Neuronal stem cell (in vitro differentiated cells): ENCODE results near the gene ZSCAN23. TPM values are rescaled to one million over a fixed set of nuclear protein-coding genes. Genes with fewer than 3 reads are reported as not detected.

Experiments used
- DNase-seq: peaks from one replicate; pipeline ENCODE4 v3.0.0-alpha.2; 2013; ENCODE audit warnings: low spot score
- H2AFZ ChIP-seq: one replicate; pipeline ENCODE4 v1.6.1; 2013; ENCODE audit warnings: mild to moderate bottlenecking, low read length, inconsistent platforms
- H2AK5ac ChIP-seq: 2 replicates; pipeline ENCODE4 v1.6.1; 2013; ENCODE audit warnings: low read depth, mild to moderate bottlenecking, inconsistent platforms, low read length, moderate library complexity, mixed read lengths
- H2BK120ac ChIP-seq: 2 replicates; pipeline ENCODE4 v1.6.1; 2013; ENCODE audit warnings: low read depth, mild to moderate bottlenecking, inconsistent platforms, low read length, moderate library complexity, mixed read lengths
- H2BK12ac ChIP-seq: one replicate; pipeline ENCODE4 v1.6.1; 2013; ENCODE audit warnings: low read length, inconsistent platforms
- H2BK15ac ChIP-seq: 2 replicates; pipeline ENCODE4 v1.6.1; 2013; ENCODE audit warnings: mild to moderate bottlenecking, low read length, inconsistent platforms, mixed read lengths
- H2BK5ac ChIP-seq: one replicate; pipeline ENCODE4 v1.6.1; 2013; ENCODE audit warnings: inconsistent platforms, mild to moderate bottlenecking, low read length, moderate library complexity
- H3K14ac ChIP-seq: one replicate; pipeline ENCODE4 v1.6.1; 2013; ENCODE audit warnings: low read length, inconsistent platforms
- H3K18ac ChIP-seq: 2 replicates; pipeline ENCODE4 v1.6.1; 2013; ENCODE audit warnings: low read length, inconsistent platforms
- H3K23ac ChIP-seq: 2 replicates; pipeline ENCODE4 v1.6.1; 2013; ENCODE audit warnings: low read depth, mild to moderate bottlenecking, mixed read lengths, low read length, inconsistent platforms; ENCODE audit not compliant: poor library complexity
- H3K27ac ChIP-seq: replicated peaks from 3 replicates; pipeline ENCODE4 v1.5.1; 2013; ENCODE audit warnings: low read length, inconsistent platforms
- H3K27me3 ChIP-seq, 3 experiments: 2 replicates each; pipeline ENCODE4 v1.6.1; 2013; ENCODE audit warnings: low read length in 3 of 3, mild to moderate bottlenecking in 2 of 3, inconsistent platforms in 1 of 3, low read depth in 1 of 3, mixed read lengths in 1 of 3, moderate library complexity in 1 of 3; ENCODE audit not compliant: control insufficient read depth in 3 of 3, insufficient read depth in 3 of 3
- H3K36me3 ChIP-seq, 2 donors: replicated peaks in 1 of 2; 2 replicates each; pipeline ENCODE4 v1.6.1; 2013; ENCODE audit warnings: low read length in 2 of 2; ENCODE audit not compliant: control insufficient read depth in 2 of 2, insufficient read depth in 2 of 2
- H3K4ac ChIP-seq: 2 replicates; pipeline ENCODE4 v1.6.1; 2013; ENCODE audit warnings: inconsistent platforms, mild to moderate bottlenecking, low read length, moderate library complexity
- H3K4me1 ChIP-seq, 2 donors: 1 replicate in 1 of 2; 2 replicates in 1 of 2; pipeline ENCODE4 v1.6.1; 2013; ENCODE audit warnings: low read length in 2 of 2, low read depth in 1 of 2; ENCODE audit not compliant: control insufficient read depth in 2 of 2, insufficient read depth in 1 of 2
- H3K4me2 ChIP-seq: one replicate; pipeline ENCODE4 v1.6.1; 2013; ENCODE audit warnings: mild to moderate bottlenecking, low read length, inconsistent platforms; ENCODE audit not compliant: insufficient read depth, poor library complexity, severe bottlenecking
- H3K4me3 ChIP-seq, 2 donors: 2 replicates each; pipeline ENCODE4 v1.5.1; 2013; ENCODE audit warnings: low read length in 2 of 2, mild to moderate bottlenecking in 2 of 2, inconsistent platforms in 1 of 2, moderate library complexity in 1 of 2
- H3K79me1 ChIP-seq: one replicate; pipeline ENCODE4 v1.6.1; 2013; ENCODE audit warnings: low read depth, mild to moderate bottlenecking, inconsistent platforms, low read length, moderate library complexity
- H3K9ac ChIP-seq: one replicate; pipeline ENCODE4 v1.6.1; 2013; ENCODE audit warnings: mild to moderate bottlenecking, low read depth, low read length, inconsistent platforms; ENCODE audit not compliant: poor library complexity
- H3K9me3 ChIP-seq, 2 donors: replicated peaks in 1 of 2; 2 replicates each; pipeline versions ENCODE3 to v1.6.1; 2013; ENCODE audit warnings: low read length in 2 of 2, mild to moderate bottlenecking in 2 of 2, inconsistent platforms in 1 of 2, low read depth in 1 of 2, mixed read lengths in 1 of 2, moderate library complexity in 1 of 2; ENCODE audit not compliant: control insufficient read depth in 2 of 2, insufficient read depth in 1 of 2
- H4K8ac ChIP-seq: one replicate; pipeline ENCODE4 v1.6.1; 2013; ENCODE audit warnings: low read depth, mild to moderate bottlenecking, inconsistent platforms, low read length, moderate library complexity
- H4K91ac ChIP-seq: one replicate; pipeline ENCODE4 v1.6.1; 2013; ENCODE audit warnings: low read length, low read depth, mild to moderate bottlenecking, inconsistent platforms; ENCODE audit not compliant: poor library complexity
- WGBS, 2 donors: extraction: QIAGEN DNeasy Blood & Tissue Kit; methylation state at CpG; one replicate each; pipeline ENCODE4 v1.1.7; 2013; ENCODE audit warnings: missing lambda C conversion rate in 2 of 2, mixed read lengths in 1 of 2; ENCODE audit not compliant: insufficient read length in 2 of 2, insufficient replicate concordance in 1 of 2; ENCODE audit errors: extremely low coverage in 2 of 2; 5-methylcytosine and 5-hydroxymethylcytosine counted together
- polyA plus RNA-seq, 2 experiments: library from polyadenylated mRNA; stranded (reverse); fragments of 200-250 nt; gene quantifications; one replicate each; pipeline ENCODE4 v1.2.3, GENCODE V29; 2013

Gene ZSCAN23
- 4.9 TPM for polyA plus RNA-seq (2013, experiment 1 of 2)
- polyA plus RNA-seq (2013, experiment 2 of 2), result 3.7 TPM

DNA sequence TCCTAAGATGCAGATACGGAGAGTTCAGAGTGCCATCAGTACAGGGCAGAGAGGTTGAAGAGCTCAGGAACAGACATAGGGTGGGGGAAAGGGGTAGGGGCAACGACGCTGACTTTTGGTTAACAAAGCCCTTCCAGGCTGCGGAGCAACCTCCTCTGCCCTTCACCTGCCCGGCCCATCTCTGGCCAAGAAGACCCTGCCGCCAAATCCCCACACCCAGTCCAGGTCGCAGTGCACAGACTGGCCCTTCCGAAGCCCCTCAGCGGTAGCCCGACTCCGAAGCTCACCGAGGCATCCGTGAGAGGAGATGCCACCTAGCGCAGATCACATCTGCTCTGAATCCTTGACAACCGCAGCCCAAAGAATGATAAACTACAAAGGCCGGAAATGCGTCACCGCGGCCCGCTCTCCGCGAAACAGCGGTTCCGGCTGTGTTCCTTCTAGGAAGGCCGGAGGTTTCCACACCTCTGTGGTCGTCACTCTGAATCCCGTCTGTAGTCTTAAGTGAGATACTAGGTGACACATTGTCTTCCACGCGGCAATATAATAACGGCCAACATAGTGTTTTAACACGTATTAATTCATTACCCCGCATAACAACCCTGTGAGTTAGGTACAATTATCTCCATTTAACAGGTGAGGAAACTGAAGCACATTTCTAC, at the start of gene ZSCAN23:
ZSCAN23 (minus strand) TSS at position 380 of the 662 bp plus-strand sequence. CDS start 7,225 bp downstream, outside the sequence.
- Histone ChIP-seq H2BK12ac (no peak within 1 kb of the TSS), H3K9ac (peak within 1 kb of the TSS; percentile 78), H3K27ac (peak within 1 kb of the TSS; percentile 72), H2BK15ac (no peak within 1 kb of the TSS), H3K4me2 (peak within 1 kb of the TSS; percentile 41), H3K4me3 (peak within 1 kb of the TSS; percentile 77 to 89), H4K8ac (no peak within 1 kb of the TSS), H3K23ac (no peak within 1 kb of the TSS), H4K91ac (no peak within 1 kb of the TSS), H3K79me1 (peaks cover 2% of the 10 kb centered on the region), H2AK5ac (no peak within 1 kb of the TSS), H3K4ac (peak within 1 kb of the TSS; percentile 2), H3K27me3 (no peaks in the 10 kb centered on the region), H2BK120ac (no peak within 1 kb of the TSS), H3K18ac (peak within 1 kb of the TSS; percentile 61), H2AFZ (peak within 1 kb of the TSS; percentile 90), H3K4me1 (no peaks in the 10 kb centered on the region), H2BK5ac (no peak within 1 kb of the TSS), H3K14ac (no peak within 1 kb of the TSS), H3K36me3 (peaks cover 1 to 15% of the 10 kb centered on the region in 2 donors), H3K9me3 (no peaks in the 10 kb centered on the region)
- DNase-seq, result peak; percentile 68
- no CpG with 5 or more reads among the region's 32 CpGs for WGBS, 2 donors

DNA sequence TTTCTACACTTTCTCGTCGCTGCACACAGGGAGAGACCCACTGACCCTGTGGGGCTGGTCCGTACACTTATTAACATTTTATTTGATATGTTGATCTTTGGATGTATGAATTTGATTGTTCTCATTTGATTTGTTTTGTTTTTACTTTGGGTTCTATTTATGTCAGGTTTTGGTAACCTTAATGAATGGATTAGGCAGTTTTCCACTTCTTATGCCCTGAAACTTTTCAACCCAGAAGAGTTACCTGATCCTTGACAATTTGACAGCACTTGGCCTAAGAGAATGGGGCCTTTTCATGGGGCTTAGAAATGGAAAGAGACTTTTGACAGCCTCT, 48.7 kb upstream of the ZSCAN23 start:
- Histone ChIP-seq H3K4me3 (no peak overlapping the region), H3K27me3 (peaks cover 0 to 15% (median 0%) of the 10 kb centered on the region in 3 experiments), H3K9ac (no peak overlapping the region), H3K27ac (no peak overlapping the region), H3K23ac (no peak overlapping the region), H2AK5ac (no peak overlapping the region), H3K14ac (no peak overlapping the region), H2BK120ac (no peak overlapping the region), H2BK15ac (no peak overlapping the region), H3K4ac (no peak overlapping the region), H2AFZ (no peak overlapping the region), H4K91ac (no peak overlapping the region), H3K4me2 (no peak overlapping the region), H3K79me1 (no peaks in the 10 kb centered on the region), H3K18ac (no peak overlapping the region), H2BK5ac (no peak overlapping the region), H2BK12ac (no peak overlapping the region), H3K9me3 (no peaks in the 10 kb centered on the region), H3K36me3 (no peaks in the 10 kb centered on the region), H3K4me1 (peaks cover 0 to 2% of the 10 kb centered on the region in 2 donors), H4K8ac (no peak overlapping the region)
- no peak for DNase-seq
- no CpG with 5 or more reads among the region's 3 CpGs for WGBS, 2 donors

DNA sequence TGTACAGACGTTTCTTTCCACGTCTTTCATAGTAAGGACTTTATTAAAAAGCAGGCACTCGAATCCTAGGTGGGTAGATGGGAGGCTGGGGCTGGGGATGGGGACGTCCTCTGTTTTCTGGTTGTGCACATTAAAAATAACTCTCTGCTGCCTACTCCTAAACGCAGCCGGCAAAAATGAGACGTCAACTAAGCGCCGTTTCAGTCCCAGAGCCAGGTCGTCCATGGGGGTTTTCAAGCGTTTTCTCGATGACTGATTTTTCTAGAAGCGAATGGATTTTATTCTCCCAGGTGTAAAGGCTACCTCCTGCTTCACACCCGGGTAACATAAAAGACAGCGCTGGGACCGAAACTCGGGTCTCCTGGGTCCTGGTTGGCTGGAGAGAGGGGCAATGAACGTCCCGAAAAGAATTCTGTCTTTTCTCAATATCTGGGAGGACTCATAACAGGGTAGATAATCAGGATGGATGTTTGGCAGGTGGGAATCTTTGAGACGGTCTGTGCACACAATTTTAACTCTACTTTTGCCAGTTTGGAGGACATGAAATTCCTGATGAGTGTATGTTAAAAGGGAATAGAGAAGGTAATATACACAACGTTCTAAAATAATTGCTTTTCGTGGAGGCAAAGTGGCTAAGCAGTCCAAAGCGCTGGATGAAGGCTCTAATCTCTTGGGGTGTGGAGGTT, 47.1 kb upstream of the ZSCAN23 start:
- no peak overlapping the region for H3K18ac ChIP-seq
- H2BK12ac ChIP-seq, result no peak overlapping the region
- no peak overlapping the region for H3K9ac ChIP-seq
- H2BK5ac ChIP-seq, result no peak overlapping the region
- H3K4ac ChIP-seq, result no peak overlapping the region
- no peaks in the 10 kb centered on the region for H3K79me1 ChIP-seq
- DNase-seq, result no peak
- H3K4me3 ChIP-seq, result peak overlapping the region; percentile 58 to 78
- no peak overlapping the region for H3K14ac ChIP-seq
- H3K4me1 ChIP-seq, result peaks cover 0 to 2% of the 10 kb centered on the region in 2 donors
- peak overlapping the region; percentile 95 for H2AFZ ChIP-seq
- H3K27ac ChIP-seq, result no peak overlapping the region
- H3K9me3 ChIP-seq, result no peaks in the 10 kb centered on the region
- no peak overlapping the region for H2AK5ac ChIP-seq
- peak overlapping the region; percentile 69 for H3K4me2 ChIP-seq
- H3K23ac ChIP-seq, result no peak overlapping the region
- no peak overlapping the region for H2BK15ac ChIP-seq
- H4K91ac ChIP-seq, result no peak overlapping the region
- H4K8ac ChIP-seq, result no peak overlapping the region
- no peak overlapping the region for H2BK120ac ChIP-seq
- no peaks in the 10 kb centered on the region for H3K36me3 ChIP-seq
- no CpG with 5 or more reads among the region's 23 CpGs for WGBS, 2 donors
- peaks cover 0 to 12% (median 0%) of the 10 kb centered on the region in 3 experiments for H3K27me3 ChIP-seq
